Pancreas (tissue), 10 donors: Measurements from ENCODE around the gene ADCY3. TPM values are rescaled to one million over a fixed set of nuclear protein-coding genes. Genes with fewer than 3 reads are reported as not detected.

Experiments
- ATAC-seq, 4 donors: fragments of 200-7000 bp; cut with Tn5 transposase; one replicate each; pipeline versions ENCODE4 v1.8.0 to v1.9.1; 2020; ENCODE audit warnings: mild to moderate bottlenecking in 4 of 4, moderate library complexity in 4 of 4
- DNase-seq, 6 donors: peaks; one replicate each; pipeline ENCODE4 v3.0.0-alpha.2; 2020
- FAIRE-seq: peaks from 2 replicates; lab custom pipeline; 2012; peaks lifted over from hg19 to GRCh38; lab: Jason Lieb, UNC
- H3K27ac ChIP-seq, 4 donors: fragments of 200-600 bp; sonication (generic); 1 replicate in 3 of 4; 2 replicates in 1 of 4; pipeline versions ENCODE4 v1.5.0 to v1.8.0; 2020
- H3K27me3 ChIP-seq, 4 donors: fragments of 200-600 bp; one replicate each; pipeline ENCODE4 v1.8.0; 2021
- H3K36me3 ChIP-seq, 3 donors: fragments of 200-600 bp; sonication (generic) in 1 of 3; one replicate each; pipeline versions ENCODE4 v1.5.0 to v1.8.0; 2020 to 2021
- H3K4me1 ChIP-seq, 3 donors: fragments of 200-600 bp; one replicate each; pipeline ENCODE4 v1.8.0; 2021
- H3K4me3 ChIP-seq, 4 donors: fragments of 200-600 bp; sonication (generic) in 2 of 4; one replicate each; pipeline versions ENCODE4 v1.5.0 to v1.8.0; 2020 to 2021
- H3K9me3 ChIP-seq, 4 donors: fragments of 200-600 bp; one replicate each; pipeline ENCODE4 v1.8.0; 2021
- CTCF ChIP-seq, 4 donors: fragments of 200-600 bp; sonication (generic) in 3 of 4; IDR thresholded peaks; one replicate each; pipeline versions ENCODE4 v1.5.0 to v1.8.0; 2021; ENCODE audit warnings: antibody characterized with exemption in 4 of 4
- WGBS, 2 donors: extraction: QIAGEN DNeasy Blood & Tissue Kit; methylation state at CpG; one replicate each; pipeline ENCODE4 v1.1.7; 2013; 5-methylcytosine and 5-hydroxymethylcytosine counted together
- intact Hi-C, 3 donors: fragments of 100-400 bp; cut with DNase I; formaldehyde crosslinking; loops; one replicate each; pipeline versions ENCODE4 v1.11.1 to v1.14.2; 2022
- polyA plus RNA-seq, 2 donors: library from polyadenylated mRNA; stranded (reverse); fragments of 200-250 nt; gene quantifications; one replicate each; pipeline ENCODE4 v1.2.3, GENCODE V29; 2013
- total RNA-seq, 6 donors: library from RNA; stranded (reverse); fragmentation: NEBNext Ultra II Directional in 4 of 6; extraction: Animal tissue kit (Norgen Biotek cat#: 25700) in 4 of 6; gene quantifications; one replicate each; pipeline versions ENCODE4 v1.2.1 to v1.2.4, GENCODE V29; 2021 to 2023
- donor health status: healthy with polysubstance abuse.
- donor health status: DM: no; HTN: no; CAD: no; lungs with moderate emphysema.
- donor health status: DM: no; HTN: no; CAD: no.
- donor health status: control.
- donor health status: control.
- donor health status: Bipolar disorder and iron deficiency.
- donor health status: DM: yes; HTN: yes; CAD: no.
- donor health status: DM: no; HTN: no; CAD: no.
- donor health status: DM: no; HTN: no; CAD: no.
- donor health status: DM: yes; HTN: yes; CAD: no.

Gene ADCY3
- total and polyA plus RNA-seq, 8 donors: 4.7 to 29.4 (median 11.0) TPM

GRCh38 chr2:24937236-24937635 is 17.2 kb upstream of the ADCY3 start:
- no peaks in the 10 kb centered on the region for H3K36me3 ChIP-seq
- no peaks in the 10 kb centered on the region for H3K27me3 ChIP-seq
- no peak for DNase-seq
- FAIRE-seq: no peak
- no peak for TF ChIP-seq CTCF (IDR thresholded peaks at IDR 0.05)
- ATAC-seq: no peak
- intact Hi-C loops: no loop called here
- no peaks in the 10 kb centered on the region for H3K9me3 ChIP-seq
- H3K4me3 ChIP-seq: no peak overlapping the region
- H3K4me1 ChIP-seq: no peaks in the 10 kb centered on the region
- WGBS, 2 donors: 76 to 87% methylated on average over 2 of the region's 2 CpGs
- no peak overlapping the region for H3K27ac ChIP-seq

- no peaks in the 10 kb centered on the region for H3K9me3 ChIP-seq
- no peak for TF ChIP-seq CTCF (IDR thresholded peaks at IDR 0.05)
- H3K4me3 ChIP-seq: no peak overlapping the region
- no peaks in the 10 kb centered on the region for H3K36me3 ChIP-seq
- no peak overlapping the region for H3K27ac ChIP-seq
- H3K4me1 ChIP-seq: no peaks in the 10 kb centered on the region
- FAIRE-seq (no peak), ATAC-seq (no peak), DNase-seq (no peak)
- WGBS, 2 donors: 76 to 82% methylated on average over 5 of the region's 5 CpGs
- intact Hi-C loops: no loop called here
- H3K27me3 ChIP-seq: no peaks in the 10 kb centered on the region
Measured at GRCh38 chr2:24935145-24935544, 15.1 kb upstream of the ADCY3 start.

GRCh38 chr2:24932715-24933114 is 12.7 kb upstream of the ADCY3 start:
- H3K27ac ChIP-seq: no peak overlapping the region
- FAIRE-seq (no peak), ATAC-seq (no peak), DNase-seq (no peak)
- no peaks in the 10 kb centered on the region for H3K4me1 ChIP-seq
- no peaks in the 10 kb centered on the region for H3K36me3 ChIP-seq
- intact Hi-C loops: no loop called here
- no peaks in the 10 kb centered on the region for H3K9me3 ChIP-seq
- H3K27me3 ChIP-seq: no peaks in the 10 kb centered on the region
- no peak for TF ChIP-seq CTCF (IDR thresholded peaks at IDR 0.05)
- H3K4me3 ChIP-seq: no peak overlapping the region
- WGBS, 2 donors: 76 to 82% methylated on average over 5 of the region's 5 CpGs

- no peak for TF ChIP-seq CTCF (IDR thresholded peaks at IDR 0.05)
- WGBS, 2 donors: 69 to 77% methylated on average over 6 of the region's 6 CpGs
- ATAC-seq (no peak), FAIRE-seq (no peak), DNase-seq (peak in 1 of 6 donors; percentile 3)
- no peaks in the 10 kb centered on the region for H3K4me1 ChIP-seq
- H3K9me3 ChIP-seq: no peaks in the 10 kb centered on the region
- H3K27me3 ChIP-seq: no peaks in the 10 kb centered on the region
- H3K4me3 ChIP-seq: no peak overlapping the region
- intact Hi-C loops: no loop called here
- no peak overlapping the region for H3K27ac ChIP-seq
- no peaks in the 10 kb centered on the region for H3K36me3 ChIP-seq
Measured at GRCh38 chr2:24930768-24931167, 10.7 kb upstream of the ADCY3 start.

- no peaks in the 10 kb centered on the region for H3K36me3 ChIP-seq
- no peaks in the 10 kb centered on the region for H3K4me1 ChIP-seq
- no peaks in the 10 kb centered on the region for H3K27me3 ChIP-seq
- 82 to 88% methylated on average over 3 of the region's 3 CpGs for WGBS, 2 donors
- FAIRE-seq (no peak), DNase-seq (no peak), ATAC-seq (no peak)
- no peak for TF ChIP-seq CTCF (IDR thresholded peaks at IDR 0.05)
- no peak overlapping the region for H3K4me3 ChIP-seq
- H3K27ac ChIP-seq: no peak overlapping the region
- intact Hi-C loops: no loop called here
- H3K9me3 ChIP-seq: no peaks in the 10 kb centered on the region
Measured at GRCh38 chr2:24929230-24929629, 9.2 kb upstream of the ADCY3 start.
